HCT116 (cell line): ENCODE results near the gene CTSZ. TPM values are rescaled to one million over a fixed set of nuclear protein-coding genes. Genes with fewer than 3 reads are reported as not detected.

Experiments
- ATAC-seq: fragments of 200-7000 bp; cut with Tn5 transposase; 2 replicates; pipeline ENCODE4 v1.9.1; 2020; ENCODE audit warnings: mild to moderate bottlenecking, moderate library complexity
- BruUV-seq: library from RNA; stranded (reverse); fragments of 400-500 nt; replicated peaks from 2 replicates; lab custom pipeline; 2021; lab: Mats Ljungman, UMichigan
- CTCF ChIA-PET: fragments of 300-600 bp; sonication (Branson Sonifier 250); formaldehyde crosslinking; loops from one replicate; lab custom pipeline; 2021; ENCODE audit warnings: antibody characterized with exemption; lab: Charles Lee
- POLR2A ChIA-PET: fragments of 300-600, 350-600 bp; sonication (Branson Sonifier 250); formaldehyde crosslinking; loops from one replicate; lab custom pipeline; 2021; ENCODE audit warnings: antibody characterized with exemption; lab: Charles Lee
- RAD21 ChIA-PET, 2 experiments: fragments of 300-600 bp; sonication (Branson Sonifier 250); formaldehyde crosslinking; loops; one replicate each; lab custom pipeline; 2023; ENCODE audit warnings: low total read pairs in 2 of 2; ENCODE audit not compliant: uncharacterized antibody in 2 of 2, unreplicated experiment in 2 of 2, low non-redundant PET in 1 of 2; lab: Charles Lee
- DNase-seq: peaks from one replicate; pipeline ENCODE4 v3.0.0-alpha.2; 2010; ENCODE audit warnings: low read depth, low spot score
- H2AFZ ChIP-seq: fragments of 200-600 bp; shearing (Covaris generic), sonication (generic); 2 replicates; pipeline ENCODE4 v1.6.1; 2017; ENCODE audit warnings: low read depth, mixed run types, mixed read lengths, antibody characterized with exemption, low read length; ENCODE audit not compliant: poor library complexity, severe bottlenecking
- H3K27ac ChIP-seq: 2 replicates; pipeline ENCODE4 v1.5.1; 2012; ENCODE audit warnings: low read depth, low read length
- H3K27me3 ChIP-seq: fragments of 200-600 bp; sonication (generic); 2 replicates; pipeline ENCODE4 v1.6.1; 2016; ENCODE audit warnings: mixed run types, low read length, mixed read lengths; ENCODE audit not compliant: insufficient read depth
- H3K36me3 ChIP-seq, 2 experiments: fragments of 200-500 bp in 1 of 2; fragments of 200-600 bp in 1 of 2; sonication (Bioruptor generic) in 1 of 2; sonication (generic) in 1 of 2; 2 replicates each; pipeline versions ENCODE4 v1.5.1 to v1.6.1; 2014 to 2016; ENCODE audit warnings: low read length in 2 of 2, inconsistent platforms in 1 of 2, mixed read lengths in 1 of 2, mixed run types in 1 of 2; ENCODE audit not compliant: insufficient read depth in 2 of 2, control insufficient read depth in 1 of 2
- H3K4me1 ChIP-seq, 2 experiments: fragments of 200-600 bp in 1 of 2; sonication (generic) in 1 of 2; 2 replicates each; pipeline versions ENCODE4 v1.5.1 to v1.6.1; 2012 to 2017; ENCODE audit warnings: low read length in 2 of 2, inconsistent platforms in 1 of 2, mild to moderate bottlenecking in 1 of 2, mixed read lengths in 1 of 2, mixed run types in 1 of 2, moderate library complexity in 1 of 2; ENCODE audit not compliant: insufficient read depth in 2 of 2, control insufficient read depth in 1 of 2
- H3K4me2 ChIP-seq: fragments of 200-600 bp; sonication (generic); 2 replicates; pipeline ENCODE4 v1.6.1; 2017; ENCODE audit warnings: mixed run types, low read length, mixed read lengths
- H3K4me3 ChIP-seq, 2 experiments: fragments of 200-600 bp in 1 of 2; sonication (generic) in 1 of 2; replicated peaks in 1 of 2; 2 replicates each; pipeline ENCODE4 v1.5.1; 2011 to 2016; ENCODE audit warnings: low read length in 2 of 2, control low read depth in 1 of 2, low read depth in 1 of 2, mild to moderate bottlenecking in 1 of 2, mixed read lengths in 1 of 2, mixed run types in 1 of 2
- H3K79me2 ChIP-seq: fragments of 200-600 bp; sonication (generic); 2 replicates; pipeline ENCODE4 v1.6.1; 2017; ENCODE audit warnings: mild to moderate bottlenecking, mixed run types, low read length, moderate library complexity, mixed read lengths; ENCODE audit not compliant: insufficient read depth
- H3K9ac ChIP-seq: fragments of 200-600 bp; sonication (generic); 2 replicates; pipeline ENCODE4 v1.6.1; 2016; ENCODE audit warnings: low read length, mixed read lengths
- H3K9me2 ChIP-seq: fragments of 200-600 bp; sonication (generic), shearing (Covaris generic); 2 replicates; pipeline ENCODE4 v1.6.1; 2017; ENCODE audit warnings: mixed run types, mild to moderate bottlenecking, moderate library complexity; ENCODE audit not compliant: insufficient read depth
- H3K9me3 ChIP-seq, 2 experiments: fragments of 200-500 bp in 1 of 2; fragments of 200-600 bp in 1 of 2; sonication (Bioruptor generic) in 1 of 2; sonication (generic) in 1 of 2; 2 replicates each; pipeline ENCODE4 v1.6.1; 2014 to 2017; ENCODE audit warnings: low read length in 2 of 2, mixed read lengths in 2 of 2, inconsistent platforms in 1 of 2, low read depth in 1 of 2, mild to moderate bottlenecking in 1 of 2, mixed run types in 1 of 2, moderate library complexity in 1 of 2; ENCODE audit not compliant: control insufficient read depth in 1 of 2, insufficient read depth in 1 of 2
- H4K20me1 ChIP-seq: fragments of 200-600 bp; sonication (generic), shearing (Covaris generic); 2 replicates; pipeline ENCODE4 v1.6.1; 2017; ENCODE audit warnings: mixed run types, mild to moderate bottlenecking, moderate library complexity; ENCODE audit not compliant: insufficient read depth
- CEBPB ChIP-seq: IDR thresholded peaks from 2 replicates; pipeline ENCODE4 v1.6.1; 2012; ENCODE audit warnings: low read depth
- POLR2A ChIP-seq: IDR thresholded peaks from 2 replicates; pipeline ENCODE4 v1.7.0; 2011; ENCODE audit warnings: borderline replicate concordance; ENCODE audit not compliant: insufficient read depth, insufficient read length; ENCODE audit errors: extremely low read depth
- SP1 ChIP-seq: IDR thresholded peaks from 2 replicates; pipeline ENCODE4 v1.6.1; 2012; ENCODE audit warnings: low read depth
- ZFX ChIP-seq: fragments of 450-650 bp; IDR thresholded peaks from 2 replicates; pipeline ENCODE4 v1.6.1; 2017
- intact Hi-C: fragments of 100-400 bp; cut with micrococcal nuclease; formaldehyde crosslinking; loops from 2 replicates; pipeline ENCODE4 v1.10.0; 2022
- total RNA-seq: library from RNA; stranded (reverse); gene quantifications from one replicate; pipeline ENCODE4 v1.2.1, GENCODE V29; 2021; ENCODE audit not compliant: unreplicated experiment
- TF ChIP-seq, protein P1 (sequence below), 3 experiments: fragments of 200-600 bp in 1 of 3; sonication (generic) in 1 of 3; IDR thresholded peaks in 2 of 3; conservative IDR thresholded peaks in 1 of 3; 2 replicates each; pipeline ENCODE4 v1.5.1; 2012 to 2017; ENCODE audit warnings: low read depth in 2 of 3, low read length in 2 of 3, antibody characterized with exemption in 1 of 3, borderline replicate concordance in 1 of 3, control low read depth in 1 of 3, mild to moderate bottlenecking in 1 of 3, mixed read lengths in 1 of 3, mixed run types in 1 of 3, moderate library complexity in 1 of 3; ENCODE audit not compliant: insufficient read depth in 1 of 3
- TF ChIP-seq, protein P2 (sequence below): IDR thresholded peaks from 2 replicates; pipeline ENCODE4 v1.6.1; 2012

The CTSZ gene
- total RNA-seq, 1 experiment from 2014 or later, result 100 TPM

GRCh38 chr20:58963060-58963584 lies 43.9 kb downstream of the CTSZ start:
- Histone ChIP-seq H3K9ac (no peak overlapping the region), H2AFZ (no peak overlapping the region), H3K4me2 (no peak overlapping the region), H3K79me2 (no peaks in the 10 kb centered on the region), H3K9me2 (no peaks in the 10 kb centered on the region), H4K20me1 (no peaks in the 10 kb centered on the region), H3K4me3 (no peak overlapping the region), H3K27me3 (no peaks in the 10 kb centered on the region), H3K36me3 (no peaks in the 10 kb centered on the region), H3K9me3 (no peaks in the 10 kb centered on the region), H3K27ac (no peak overlapping the region), H3K4me1 (no peaks in the 10 kb centered on the region)
- no TSS peak for BruUV-seq
- no peak for ATAC-seq
- intact Hi-C loops, result no loop called here
- no peak for DNase-seq
- RAD21 ChIA-PET, result no interaction called here
- CTCF ChIA-PET, result no interaction called here
- POLR2A ChIA-PET, result no interaction called here
- TF ChIP-seq, protein P1, sequence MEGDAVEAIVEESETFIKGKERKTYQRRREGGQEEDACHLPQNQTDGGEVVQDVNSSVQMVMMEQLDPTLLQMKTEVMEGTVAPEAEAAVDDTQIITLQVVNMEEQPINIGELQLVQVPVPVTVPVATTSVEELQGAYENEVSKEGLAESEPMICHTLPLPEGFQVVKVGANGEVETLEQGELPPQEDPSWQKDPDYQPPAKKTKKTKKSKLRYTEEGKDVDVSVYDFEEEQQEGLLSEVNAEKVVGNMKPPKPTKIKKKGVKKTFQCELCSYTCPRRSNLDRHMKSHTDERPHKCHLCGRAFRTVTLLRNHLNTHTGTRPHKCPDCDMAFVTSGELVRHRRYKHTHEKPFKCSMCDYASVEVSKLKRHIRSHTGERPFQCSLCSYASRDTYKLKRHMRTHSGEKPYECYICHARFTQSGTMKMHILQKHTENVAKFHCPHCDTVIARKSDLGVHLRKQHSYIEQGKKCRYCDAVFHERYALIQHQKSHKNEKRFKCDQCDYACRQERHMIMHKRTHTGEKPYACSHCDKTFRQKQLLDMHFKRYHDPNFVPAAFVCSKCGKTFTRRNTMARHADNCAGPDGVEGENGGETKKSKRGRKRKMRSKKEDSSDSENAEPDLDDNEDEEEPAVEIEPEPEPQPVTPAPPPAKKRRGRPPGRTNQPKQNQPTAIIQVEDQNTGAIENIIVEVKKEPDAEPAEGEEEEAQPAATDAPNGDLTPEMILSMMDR (IDR thresholded peaks at IDR 0.05 in 2 of 3, conservative IDR thresholded peaks at IDR 0.05 in 1 of 3; ENCODE audit: borderline replicate concordance in 1 of 3, insufficient read depth in 1 of 3, low read depth in 2 of 3, low read length in 2 of 3), result peak in 1 of 3 experiments; percentile 5; a peak in 1 of 6 replicates
- TF ChIP-seq SP1, result no peak

GRCh38 chr20:58959652-58960051 lies 47.4 kb downstream of the CTSZ start:
- H4K20me1 ChIP-seq, result no peaks in the 10 kb centered on the region
- H3K79me2 ChIP-seq, result no peaks in the 10 kb centered on the region
- H3K4me1 ChIP-seq, result no peaks in the 10 kb centered on the region
- H3K9me2 ChIP-seq, result no peaks in the 10 kb centered on the region
- RAD21 ChIA-PET, result no interaction called here
- no peaks in the 10 kb centered on the region for H3K36me3 ChIP-seq
- H3K27ac ChIP-seq, result no peak overlapping the region
- POLR2A ChIA-PET, result no interaction called here
- CTCF ChIA-PET, result no interaction called here
- H3K27me3 ChIP-seq, result no peaks in the 10 kb centered on the region
- no peak for DNase-seq
- H3K4me3 ChIP-seq, result no peak overlapping the region
- no peak overlapping the region for H2AFZ ChIP-seq
- H3K4me2 ChIP-seq, result no peak overlapping the region
- intact Hi-C loops, result no loop called here
- BruUV-seq, result no TSS peak
- no peak overlapping the region for H3K9ac ChIP-seq
- no peak for ATAC-seq
- H3K9me3 ChIP-seq, result no peaks in the 10 kb centered on the region
- TF ChIP-seq, protein P2, sequence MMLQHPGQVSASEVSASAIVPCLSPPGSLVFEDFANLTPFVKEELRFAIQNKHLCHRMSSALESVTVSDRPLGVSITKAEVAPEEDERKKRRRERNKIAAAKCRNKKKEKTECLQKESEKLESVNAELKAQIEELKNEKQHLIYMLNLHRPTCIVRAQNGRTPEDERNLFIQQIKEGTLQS, result no peak
- TF ChIP-seq POLR2A (no peak), ZFX (no peak), CEBPB (no peak)
- TF ChIP-seq, all 23 proteins: peak for 0
